ENCODE measurements around the gene TMEM161B.
A peak's percentile ranks its signal among the peaks of the same experiment; 100 is the strongest.

The TMEM161B gene

DNA sequence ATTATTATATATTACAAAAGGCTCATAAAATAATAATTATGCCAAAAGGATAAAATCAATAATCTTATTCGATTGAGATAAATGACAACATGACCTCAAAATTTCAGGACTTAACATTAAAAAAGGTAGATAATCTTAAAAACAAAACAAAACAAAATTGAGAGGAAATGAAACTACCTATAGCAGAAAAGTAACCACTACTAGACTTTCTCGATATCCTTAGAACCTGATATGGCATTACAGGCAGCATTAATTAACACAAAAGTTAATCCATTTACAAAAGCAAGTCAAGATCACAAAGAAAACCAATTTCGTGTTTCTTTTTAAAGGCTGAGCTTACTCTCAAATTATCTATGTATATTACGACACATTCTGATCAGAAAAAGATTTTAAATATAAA lies 29.9 kb downstream of the TMEM161B start:
- DNase-seq (ENCODE audit: low read depth) = no peak
- H3K4me3 ChIP-seq (ENCODE audit: low read length) = no peak overlapping the region
- TF ChIP-seq, protein P1, sequence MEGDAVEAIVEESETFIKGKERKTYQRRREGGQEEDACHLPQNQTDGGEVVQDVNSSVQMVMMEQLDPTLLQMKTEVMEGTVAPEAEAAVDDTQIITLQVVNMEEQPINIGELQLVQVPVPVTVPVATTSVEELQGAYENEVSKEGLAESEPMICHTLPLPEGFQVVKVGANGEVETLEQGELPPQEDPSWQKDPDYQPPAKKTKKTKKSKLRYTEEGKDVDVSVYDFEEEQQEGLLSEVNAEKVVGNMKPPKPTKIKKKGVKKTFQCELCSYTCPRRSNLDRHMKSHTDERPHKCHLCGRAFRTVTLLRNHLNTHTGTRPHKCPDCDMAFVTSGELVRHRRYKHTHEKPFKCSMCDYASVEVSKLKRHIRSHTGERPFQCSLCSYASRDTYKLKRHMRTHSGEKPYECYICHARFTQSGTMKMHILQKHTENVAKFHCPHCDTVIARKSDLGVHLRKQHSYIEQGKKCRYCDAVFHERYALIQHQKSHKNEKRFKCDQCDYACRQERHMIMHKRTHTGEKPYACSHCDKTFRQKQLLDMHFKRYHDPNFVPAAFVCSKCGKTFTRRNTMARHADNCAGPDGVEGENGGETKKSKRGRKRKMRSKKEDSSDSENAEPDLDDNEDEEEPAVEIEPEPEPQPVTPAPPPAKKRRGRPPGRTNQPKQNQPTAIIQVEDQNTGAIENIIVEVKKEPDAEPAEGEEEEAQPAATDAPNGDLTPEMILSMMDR (conservative IDR thresholded peaks at IDR 0.05; ENCODE audit: low read depth, low read length) = no peak

DNA sequence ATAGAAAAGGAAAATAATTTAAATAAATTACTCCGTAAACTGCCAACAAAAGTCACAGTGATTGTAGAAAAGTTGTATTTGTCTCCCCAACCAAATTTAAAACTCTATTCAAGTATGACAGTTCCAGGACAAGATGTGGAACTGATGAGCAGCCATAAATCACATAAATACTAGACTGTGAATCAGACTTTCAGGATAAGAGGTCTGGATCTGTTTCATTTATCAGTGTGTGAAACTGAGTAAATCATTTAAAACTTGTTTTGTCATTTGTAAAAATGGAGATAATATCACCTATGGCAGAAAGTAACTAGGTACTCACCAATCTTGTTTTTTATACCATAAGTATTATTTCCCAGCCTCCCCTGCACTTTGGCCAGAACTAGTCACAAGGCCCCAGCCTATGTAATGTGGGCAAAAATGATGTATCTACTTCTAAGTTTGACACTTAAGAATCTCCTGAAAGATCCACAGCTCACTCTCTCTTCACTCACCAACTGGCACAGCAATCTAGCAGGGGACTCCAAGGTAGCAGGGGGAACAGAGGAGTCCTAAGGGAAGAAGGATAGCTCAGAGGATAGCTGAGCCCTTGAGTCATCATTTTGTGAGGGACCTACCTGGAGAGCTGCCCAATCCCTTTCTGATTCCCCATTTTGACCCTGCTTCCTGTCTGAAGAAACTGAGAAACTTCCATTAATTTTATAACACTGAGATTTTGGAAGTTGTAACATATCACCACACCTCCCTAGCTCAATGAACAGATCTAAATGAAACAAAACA lies 31.6 kb downstream of the TMEM161B start:
- TF ChIP-seq, protein P1 (conservative IDR thresholded peaks at IDR 0.05; ENCODE audit: low read depth, low read length) = no peak
- DNase-seq (ENCODE audit: low read depth) = no peak
- no peak overlapping the region for H3K4me3 ChIP-seq (ENCODE audit: low read length)

DNA sequence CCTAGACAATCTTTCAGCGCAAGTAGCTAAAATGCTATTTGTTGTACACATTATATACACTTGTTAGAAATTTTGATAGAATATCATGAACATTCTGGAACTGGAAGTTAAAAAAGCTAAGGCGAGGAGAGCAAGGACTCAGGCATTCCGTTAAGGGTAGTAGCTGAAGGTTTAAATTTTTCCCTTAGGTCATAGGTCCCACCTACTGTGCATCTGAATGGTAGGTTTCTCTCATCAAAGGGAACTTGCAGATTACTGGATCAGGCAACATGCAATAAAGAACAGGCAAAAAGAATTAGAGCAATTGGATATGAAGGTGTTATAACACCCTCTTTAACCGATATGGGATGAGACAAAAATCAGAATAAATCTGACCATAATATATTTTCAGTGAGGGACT lies 32.8 kb downstream of the TMEM161B start:
- DNase-seq (ENCODE audit: low read depth) = no peak
- TF ChIP-seq, protein P1 (conservative IDR thresholded peaks at IDR 0.05; ENCODE audit: low read depth, low read length) = no peak
- no peak overlapping the region for H3K4me3 ChIP-seq (ENCODE audit: low read length)

DNA sequence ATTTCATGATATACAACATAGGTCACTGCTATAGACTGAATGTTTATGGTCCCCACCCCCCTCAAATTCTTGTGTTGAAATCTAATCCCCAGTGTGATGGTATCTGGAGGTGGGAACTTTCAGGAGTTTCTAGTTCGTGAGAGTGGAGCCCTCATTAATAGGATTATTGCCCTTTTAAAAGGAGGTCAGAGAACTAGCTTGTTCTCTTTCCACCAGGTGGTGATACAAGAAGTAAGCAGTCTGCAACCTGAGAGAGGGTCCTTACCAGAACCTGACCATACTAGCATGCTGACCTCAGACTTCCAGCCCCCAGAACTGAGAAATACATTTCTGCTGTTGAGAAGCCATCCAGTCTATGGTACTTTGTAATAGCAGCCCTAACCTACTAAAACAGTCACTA lies 33.3 kb downstream of the TMEM161B start:
- TF ChIP-seq, protein P1 (conservative IDR thresholded peaks at IDR 0.05; ENCODE audit: low read depth, low read length) = no peak
- no peak overlapping the region for H3K4me3 ChIP-seq (ENCODE audit: low read length)
- DNase-seq (ENCODE audit: low read depth) = peak; percentile 28

DNA sequence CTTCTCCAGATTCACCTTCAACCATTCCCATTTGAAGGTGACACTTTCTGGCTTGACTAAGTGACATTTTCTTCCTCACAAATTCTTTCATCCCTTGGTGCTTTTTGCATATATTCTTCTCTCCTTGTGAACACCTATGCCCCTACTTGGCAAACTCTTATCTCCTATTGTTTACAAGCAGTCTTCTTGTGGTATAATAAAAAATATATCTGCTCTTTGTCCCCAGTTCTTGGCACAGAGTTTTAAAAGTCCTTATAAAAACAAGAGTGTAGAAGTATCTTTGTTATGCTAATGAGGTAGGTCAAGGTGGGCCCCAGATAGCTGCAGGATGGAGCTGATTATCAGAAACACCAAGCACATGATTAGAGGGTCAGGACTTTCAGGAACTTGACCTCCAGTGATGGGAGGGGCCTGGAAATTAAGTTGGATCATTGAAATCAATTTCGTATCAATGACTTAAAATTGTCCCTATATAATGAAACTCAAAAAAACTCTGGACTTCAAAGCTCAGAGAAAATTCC lies 38.0 kb downstream of the TMEM161B start:
- TF ChIP-seq, protein P1 (conservative IDR thresholded peaks at IDR 0.05; ENCODE audit: low read depth, low read length) = no peak
- no peak for DNase-seq (ENCODE audit: low read depth)
- no peak overlapping the region for H3K4me3 ChIP-seq (ENCODE audit: low read length)

DNA sequence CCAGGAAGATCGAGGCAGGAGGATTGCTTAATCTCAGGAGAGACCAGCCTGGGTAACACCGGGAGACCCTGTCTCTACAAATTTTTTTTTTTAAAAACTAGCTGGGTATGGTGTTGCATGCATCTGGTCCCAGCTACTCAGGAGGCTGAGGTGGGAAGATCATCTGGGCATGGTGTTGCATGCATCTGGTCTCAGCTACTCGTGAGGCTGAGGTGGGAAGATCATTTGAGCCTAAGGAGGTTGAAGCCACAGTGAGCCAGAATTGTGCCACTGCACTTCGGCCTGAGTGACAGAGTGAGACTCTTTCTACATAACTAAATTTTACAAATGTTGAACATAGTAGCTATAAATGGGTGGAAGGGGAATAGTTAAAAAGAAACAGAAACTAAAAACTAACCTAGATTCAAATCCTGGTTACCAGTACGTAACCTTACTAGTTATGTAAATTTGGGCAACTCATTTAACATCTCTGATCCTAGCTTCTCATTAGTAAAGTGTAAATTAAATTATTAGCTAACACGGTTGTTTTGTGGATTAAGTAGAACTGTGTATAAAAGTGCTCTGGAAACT lies 41.7 kb downstream of the TMEM161B start:
- no peak overlapping the region for H3K4me3 ChIP-seq (ENCODE audit: low read length)
- DNase-seq (ENCODE audit: low read depth) = no peak
- TF ChIP-seq, protein P1 (conservative IDR thresholded peaks at IDR 0.05; ENCODE audit: low read depth, low read length) = no peak

DNA sequence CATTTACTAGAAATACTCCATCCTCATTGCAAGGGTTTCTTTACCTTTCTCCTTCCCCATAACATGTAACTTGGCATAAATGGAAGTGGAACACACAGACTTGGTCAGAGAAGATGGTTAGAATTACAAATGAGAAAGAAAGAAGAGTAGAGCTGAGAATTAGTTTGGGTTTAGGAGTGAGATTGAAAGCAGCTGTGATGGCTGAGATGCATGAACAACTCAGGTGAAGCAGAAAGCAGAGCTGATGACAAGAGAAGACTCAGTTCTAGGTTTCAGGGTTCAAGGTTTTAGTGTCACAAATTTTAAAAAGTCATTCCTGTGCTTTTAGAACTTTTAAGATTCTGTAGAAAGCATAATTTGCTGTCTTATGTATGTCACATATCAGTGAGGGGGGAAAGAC lies 54.0 kb downstream of the TMEM161B start:
- TF ChIP-seq, protein P1 (conservative IDR thresholded peaks at IDR 0.05; ENCODE audit: low read depth, low read length) = no peak
- H3K4me3 ChIP-seq (ENCODE audit: low read length) = no peak overlapping the region
- DNase-seq (ENCODE audit: low read depth) = no peak

Measured in retinal pigment epithelial cell (primary cell).